Measurements from ENCODE around the gene RPA1.

DNA sequence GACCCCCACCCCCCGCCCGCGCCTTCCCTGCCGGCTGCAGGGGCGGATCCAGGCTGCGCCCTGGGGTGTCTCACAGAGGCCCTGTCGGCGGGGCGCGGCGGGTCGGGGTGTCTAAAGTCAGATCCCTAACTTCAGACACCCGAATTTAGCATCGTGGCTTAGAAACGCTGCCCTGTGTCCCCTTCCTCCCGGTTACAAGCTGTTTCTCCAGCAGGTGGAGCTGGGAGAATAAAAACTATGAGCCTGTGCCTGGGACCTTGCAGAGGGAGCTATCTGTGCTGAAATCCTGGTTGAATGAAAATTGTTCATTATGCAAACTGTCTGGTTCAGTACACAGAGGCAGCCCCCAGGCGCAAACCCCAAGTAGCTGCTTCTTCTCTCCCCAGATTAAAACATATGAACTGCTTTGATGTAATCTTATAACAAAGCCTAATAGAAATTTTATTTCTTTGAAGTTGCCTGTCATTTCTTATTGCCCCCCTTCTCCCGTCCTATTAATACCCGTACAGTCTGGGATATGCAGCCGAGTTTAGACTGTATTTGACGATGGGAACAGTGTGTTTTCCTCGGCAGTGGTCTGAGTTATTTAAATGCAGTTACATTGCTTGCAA is 79.0 kb downstream of the RPA1 start:
- peak; percentile 48 to 66 (median 49); a peak in 4 of 6 replicates for TF ChIP-seq CTCF (IDR thresholded peaks at IDR 0.05 in 2 of 3, conservative IDR thresholded peaks at IDR 0.05 in 1 of 3; ENCODE audit: control insufficient read depth in 2 of 3, extremely low read depth in 1 of 3, insufficient read depth in 1 of 3, low read depth in 3 of 3, low read length in 3 of 3)
- TF ChIP-seq TAF1 (IDR thresholded peaks at IDR 0.05; ENCODE audit: borderline replicate concordance, low read depth, low read length): no peak
- TF ChIP-seq NRF1 (conservative IDR thresholded peaks at IDR 0.05; ENCODE audit: low read depth, low read length): no peak
- no peak for TF ChIP-seq EED (IDR thresholded peaks at IDR 0.05; ENCODE audit: low read depth)
- TF ChIP-seq, protein P1, sequence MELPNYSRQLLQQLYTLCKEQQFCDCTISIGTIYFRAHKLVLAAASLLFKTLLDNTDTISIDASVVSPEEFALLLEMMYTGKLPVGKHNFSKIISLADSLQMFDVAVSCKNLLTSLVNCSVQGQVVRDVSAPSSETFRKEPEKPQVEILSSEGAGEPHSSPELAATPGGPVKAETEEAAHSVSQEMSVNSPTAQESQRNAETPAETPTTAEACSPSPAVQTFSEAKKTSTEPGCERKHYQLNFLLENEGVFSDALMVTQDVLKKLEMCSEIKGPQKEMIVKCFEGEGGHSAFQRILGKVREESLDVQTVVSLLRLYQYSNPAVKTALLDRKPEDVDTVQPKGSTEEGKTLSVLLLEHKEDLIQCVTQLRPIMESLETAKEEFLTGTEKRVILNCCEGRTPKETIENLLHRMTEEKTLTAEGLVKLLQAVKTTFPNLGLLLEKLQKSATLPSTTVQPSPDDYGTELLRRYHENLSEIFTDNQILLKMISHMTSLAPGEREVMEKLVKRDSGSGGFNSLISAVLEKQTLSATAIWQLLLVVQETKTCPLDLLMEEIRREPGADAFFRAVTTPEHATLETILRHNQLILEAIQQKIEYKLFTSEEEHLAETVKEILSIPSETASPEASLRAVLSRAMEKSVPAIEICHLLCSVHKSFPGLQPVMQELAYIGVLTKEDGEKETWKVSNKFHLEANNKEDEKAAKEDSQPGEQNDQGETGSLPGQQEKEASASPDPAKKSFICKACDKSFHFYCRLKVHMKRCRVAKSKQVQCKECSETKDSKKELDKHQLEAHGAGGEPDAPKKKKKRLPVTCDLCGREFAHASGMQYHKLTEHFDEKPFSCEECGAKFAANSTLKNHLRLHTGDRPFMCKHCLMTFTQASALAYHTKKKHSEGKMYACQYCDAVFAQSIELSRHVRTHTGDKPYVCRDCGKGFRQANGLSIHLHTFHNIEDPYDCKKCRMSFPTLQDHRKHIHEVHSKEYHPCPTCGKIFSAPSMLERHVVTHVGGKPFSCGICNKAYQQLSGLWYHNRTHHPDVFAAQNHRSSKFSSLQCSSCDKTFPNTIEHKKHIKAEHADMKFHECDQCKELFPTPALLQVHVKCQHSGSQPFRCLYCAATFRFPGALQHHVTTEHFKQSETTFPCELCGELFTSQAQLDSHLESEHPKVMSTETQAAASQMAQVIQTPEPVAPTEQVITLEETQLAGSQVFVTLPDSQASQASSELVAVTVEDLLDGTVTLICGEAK (IDR thresholded peaks at IDR 0.05; ENCODE audit: borderline replicate concordance): no peak
- no peak for TF ChIP-seq RBBP5 (conservative IDR thresholded peaks at IDR 0.05)
- no peak for TF ChIP-seq STAT1 (conservative IDR thresholded peaks at IDR 0.05)
- TF ChIP-seq, protein P2, sequence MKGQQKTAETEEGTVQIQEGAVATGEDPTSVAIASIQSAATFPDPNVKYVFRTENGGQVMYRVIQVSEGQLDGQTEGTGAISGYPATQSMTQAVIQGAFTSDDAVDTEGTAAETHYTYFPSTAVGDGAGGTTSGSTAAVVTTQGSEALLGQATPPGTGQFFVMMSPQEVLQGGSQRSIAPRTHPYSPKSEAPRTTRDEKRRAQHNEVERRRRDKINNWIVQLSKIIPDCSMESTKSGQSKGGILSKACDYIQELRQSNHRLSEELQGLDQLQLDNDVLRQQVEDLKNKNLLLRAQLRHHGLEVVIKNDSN (IDR thresholded peaks at IDR 0.05; ENCODE audit: borderline replicate concordance, extremely low read length, insufficient read depth, low read depth, low read length): no peak
- no peak for TF ChIP-seq CEBPZ (IDR thresholded peaks at IDR 0.05; ENCODE audit: low read depth, low read length)
- no peak for TF ChIP-seq RB1 (IDR thresholded peaks at IDR 0.05; ENCODE audit: borderline replicate concordance)
- TF ChIP-seq ZSCAN29 (IDR thresholded peaks at IDR 0.05): no peak
- TF ChIP-seq POLR2A (IDR thresholded peaks at IDR 0.05; ENCODE audit: low read depth, low read length): no peak
